H1 (cell line): ENCODE measurements around the gene BTBD7. TPM values are rescaled to one million over a fixed set of nuclear protein-coding genes. Genes with fewer than 3 reads are reported as not detected.

Experiments used
- CTCF ChIA-PET: fragments of 300-600 bp; sonication (Branson Sonifier 250); formaldehyde crosslinking; loops from one replicate; lab custom pipeline; 2021; ENCODE audit not compliant: partially characterized antibody; lab: Charles Lee
- POLR2A ChIA-PET: fragments of 300-600 bp; sonication (Branson Sonifier 250); formaldehyde crosslinking; loops from one replicate; lab custom pipeline; 2021; ENCODE audit warnings: inconsistent platforms; ENCODE audit not compliant: partially characterized antibody; lab: Charles Lee
- DNase-seq, 2 experiments: peaks; one replicate each; pipeline versions ENCODE4 v3.0.0 to v3.0.0-alpha.2; 2010 to 2022; ENCODE audit warnings: low spot score in 2 of 2, low read depth in 1 of 2, mixed read lengths in 1 of 2
- FAIRE-seq: peaks from 2 replicates; lab custom pipeline; 2011; peaks lifted over from hg19 to GRCh38; lab: Jason Lieb, UNC
- H2AFZ ChIP-seq: 2 replicates; pipeline ENCODE4 v1.8.1; 2012; ENCODE audit warnings: low read length, inconsistent platforms
- H2AK5ac ChIP-seq: 2 replicates; pipeline ENCODE4 v1.6.1; 2013; ENCODE audit warnings: low read depth, low read length
- H2BK120ac ChIP-seq: replicated peaks from 2 replicates; pipeline ENCODE3; 2013; ENCODE audit warnings: low read depth, low read length, inconsistent platforms
- H2BK12ac ChIP-seq: 2 replicates; pipeline ENCODE4 v1.6.1; 2013; ENCODE audit warnings: low read depth, low read length
- H2BK15ac ChIP-seq: 2 replicates; pipeline ENCODE4 v1.6.1; 2013; ENCODE audit warnings: low read length
- H2BK20ac ChIP-seq: 2 replicates; pipeline ENCODE4 v1.6.1; 2013; ENCODE audit warnings: low read length
- H2BK5ac ChIP-seq: 2 replicates; pipeline ENCODE4 v1.6.1; 2013; ENCODE audit warnings: low read depth, low read length
- H3K14ac ChIP-seq: 2 replicates; pipeline ENCODE4 v1.6.1; 2013; ENCODE audit warnings: inconsistent platforms; ENCODE audit not compliant: insufficient read length
- H3K18ac ChIP-seq: 2 replicates; pipeline ENCODE4 v1.6.1; 2013; ENCODE audit warnings: low read length; ENCODE audit errors: extremely low read depth
- H3K23ac ChIP-seq: 2 replicates; pipeline ENCODE4 v1.6.1; 2013; ENCODE audit warnings: inconsistent platforms; ENCODE audit not compliant: insufficient read length
- H3K23me2 ChIP-seq: 2 replicates; pipeline ENCODE4 v1.6.1; 2013; ENCODE audit warnings: low read depth, low read length
- H3K27ac ChIP-seq: 2 replicates; pipeline ENCODE4 v1.6.1; 2011; ENCODE audit warnings: low read depth, low read length, inconsistent platforms
- H3K27me3 ChIP-seq, 4 experiments: replicated peaks in 1 of 4; 1 replicate in 1 of 4; 2 replicates in 3 of 4; pipeline versions ENCODE4 v1.6.1 to v1.8.1; 2011 to 2013; ENCODE audit warnings: low read length in 3 of 4, mild to moderate bottlenecking in 3 of 4, inconsistent platforms in 2 of 4, mixed read lengths in 2 of 4, moderate library complexity in 1 of 4; ENCODE audit not compliant: control insufficient read depth in 3 of 4, insufficient read depth in 3 of 4; ENCODE audit errors: extremely low read depth in 1 of 4
- H3K36me3 ChIP-seq, 4 experiments: 2 replicates each; pipeline versions ENCODE4 v1.6.1 to v1.8.1; 2011 to 2013; ENCODE audit warnings: mild to moderate bottlenecking in 4 of 4, low read length in 3 of 4, moderate library complexity in 2 of 4, control low read depth in 1 of 4, inconsistent platforms in 1 of 4; ENCODE audit not compliant: insufficient read depth in 4 of 4, control insufficient read depth in 2 of 4
- H3K4ac ChIP-seq: replicated peaks from 2 replicates; pipeline ENCODE3; 2013; ENCODE audit warnings: low read length, low read depth, mixed read lengths, inconsistent platforms; ENCODE audit not compliant: insufficient read length
- H3K4me1 ChIP-seq, 4 experiments: replicated peaks in 1 of 4; 1 replicate in 1 of 4; 2 replicates in 3 of 4; pipeline versions ENCODE4 v1.6.1 to v1.8.1; 2011 to 2013; ENCODE audit warnings: low read length in 3 of 4, inconsistent platforms in 2 of 4, mixed read lengths in 1 of 4; ENCODE audit not compliant: insufficient read depth in 4 of 4, control insufficient read depth in 3 of 4
- H3K4me2 ChIP-seq, 2 experiments: 2 replicates each; pipeline versions ENCODE4 v1.6.1 to v1.8.1; 2011 to 2013; ENCODE audit warnings: low read depth in 2 of 2, low read length in 2 of 2, control low read depth in 1 of 2, inconsistent platforms in 1 of 2, mild to moderate bottlenecking in 1 of 2; ENCODE audit not compliant: insufficient read depth in 1 of 2
- H3K4me3 ChIP-seq, 4 experiments: fragments of 200-600, 300-600 bp in 1 of 4; sonication (generic), shearing (Covaris generic), sonication (Bioruptor Twin) in 1 of 4; 2 replicates each; pipeline versions ENCODE4 v1.5.1 to v1.8.1; 2011 to 2016; ENCODE audit warnings: low read length in 4 of 4, low read depth in 3 of 4, control low read depth in 2 of 4, inconsistent platforms in 2 of 4, mild to moderate bottlenecking in 2 of 4, mixed read lengths in 1 of 4, moderate library complexity in 1 of 4; ENCODE audit not compliant: insufficient read depth in 2 of 4; ENCODE audit errors: extremely low read depth in 1 of 4
- H3K56ac ChIP-seq: replicated peaks from 2 replicates; pipeline ENCODE3; 2013; ENCODE audit warnings: low read depth, mild to moderate bottlenecking, mixed read lengths, low read length, inconsistent platforms; ENCODE audit not compliant: insufficient read length
- H3K79me1 ChIP-seq: 2 replicates; pipeline ENCODE4 v1.6.1; 2013; ENCODE audit warnings: low read depth, low read length, control low read depth
- H3K79me2 ChIP-seq, 2 experiments: 2 replicates each; pipeline versions ENCODE4 v1.6.1 to v1.8.1; 2012 to 2013; ENCODE audit warnings: low read length in 2 of 2, mild to moderate bottlenecking in 2 of 2, inconsistent platforms in 1 of 2; ENCODE audit not compliant: insufficient read depth in 2 of 2, control insufficient read depth in 1 of 2
- H3K9ac ChIP-seq, 4 experiments: replicated peaks in 1 of 4; 1 replicate in 1 of 4; 2 replicates in 3 of 4; pipeline versions ENCODE4 v1.6.1 to v1.8.1; 2011 to 2013; ENCODE audit warnings: low read depth in 3 of 4, low read length in 3 of 4, control low read depth in 2 of 4, mild to moderate bottlenecking in 2 of 4, moderate library complexity in 2 of 4, inconsistent platforms in 1 of 4; ENCODE audit errors: extremely low read depth in 1 of 4
- H3K9me3 ChIP-seq, 2 experiments: 2 replicates each; pipeline versions ENCODE4 v1.6.1 to v1.8.1; 2012 to 2013; ENCODE audit warnings: mild to moderate bottlenecking in 2 of 2, moderate library complexity in 2 of 2, control low read depth in 1 of 2, inconsistent platforms in 1 of 2, low read depth in 1 of 2, low read length in 1 of 2, mixed read lengths in 1 of 2; ENCODE audit not compliant: insufficient read depth in 2 of 2
- H4K20me1 ChIP-seq, 2 experiments: replicated peaks in 1 of 2; 2 replicates each; pipeline versions ENCODE3 to v1.8.1; 2011 to 2013; ENCODE audit warnings: inconsistent platforms in 2 of 2, low read length in 2 of 2, mild to moderate bottlenecking in 1 of 2; ENCODE audit not compliant: insufficient read depth in 2 of 2, control insufficient read depth in 1 of 2
- H4K5ac ChIP-seq: 2 replicates; pipeline ENCODE4 v1.6.1; 2013; ENCODE audit warnings: low read length, low read depth, mixed read lengths, inconsistent platforms; ENCODE audit not compliant: insufficient read length
- H4K8ac ChIP-seq: 2 replicates; pipeline ENCODE4 v1.8.0; 2013; ENCODE audit warnings: mild to moderate bottlenecking, moderate library complexity, low read length, inconsistent platforms; ENCODE audit not compliant: insufficient read depth; ENCODE audit errors: extremely low read depth
- H4K91ac ChIP-seq: replicated peaks from 2 replicates; pipeline ENCODE3; 2013; ENCODE audit warnings: low read length, mixed read lengths, inconsistent platforms; ENCODE audit not compliant: insufficient read length
- ASH2L ChIP-seq: fragments of 200-600, 300-600 bp; sonication (generic); IDR thresholded peaks from one replicate; pipeline ENCODE4 v1.7.1; 2017; ENCODE audit warnings: low read length
- ATF2 ChIP-seq: IDR thresholded peaks from 2 replicates; pipeline ENCODE4 v1.6.1; 2012; ENCODE audit warnings: low read length, inconsistent platforms
- BACH1 ChIP-seq: IDR thresholded peaks from 2 replicates; pipeline ENCODE4 v1.6.1; 2012; ENCODE audit warnings: low read length, improper control_type of control experiment
- CHD1 ChIP-seq: IDR thresholded peaks from 2 replicates; pipeline ENCODE4 v1.6.1; 2012; ENCODE audit warnings: low read depth, low read length, improper control_type of control experiment
- E2F6 ChIP-seq: IDR thresholded peaks from 2 replicates; pipeline ENCODE4 v1.6.1; 2012; ENCODE audit warnings: inconsistent platforms
- HDAC2 ChIP-seq, 2 experiments: fragments of 300-600 bp in 1 of 2; sonication (generic) in 1 of 2; IDR thresholded peaks; 2 replicates each; pipeline ENCODE4 v1.6.1; 2011 to 2012; ENCODE audit warnings: low read depth in 2 of 2, low read length in 2 of 2, mild to moderate bottlenecking in 2 of 2, moderate library complexity in 2 of 2, borderline replicate concordance in 1 of 2, inconsistent platforms in 1 of 2
- JUN ChIP-seq: IDR thresholded peaks from 2 replicates; pipeline ENCODE4 v1.6.1; 2011; ENCODE audit warnings: low read depth, mild to moderate bottlenecking, improper control_type of control experiment, low read length
- KDM5A ChIP-seq: fragments of 200-600 bp; IDR thresholded peaks from 2 replicates; pipeline ENCODE4 v1.7.1; 2012; ENCODE audit warnings: mild to moderate bottlenecking, low read length, inconsistent platforms, mixed read lengths
- PHF8 ChIP-seq: fragments of 200-600 bp; sonication (generic); conservative IDR thresholded peaks from 2 replicates; pipeline ENCODE4 v1.7.1; 2012; ENCODE audit warnings: low read depth, mild to moderate bottlenecking, inconsistent platforms, low read length, moderate library complexity
- SIX5 ChIP-seq: IDR thresholded peaks from 2 replicates; pipeline ENCODE4 v1.6.1; 2011; ENCODE audit warnings: mild to moderate bottlenecking, low read depth, low read length
- TAF7 ChIP-seq: optimal IDR thresholded peaks from 2 replicates; pipeline ENCODE3; 2011; ENCODE audit warnings: low read depth, mild to moderate bottlenecking, inconsistent platforms, low read length, moderate library complexity, borderline replicate concordance
- WGBS, 2 experiments: shearing (Covaris generic) in 1 of 2; methylation state at CpG; one replicate each; pipeline versions ENCODE4 v1.1.6 to v1.1.7; 2013 to 2015; ENCODE audit warnings: low lambda C conversion rate in 2 of 2, mixed read lengths in 2 of 2, inconsistent platforms in 1 of 2, low coverage in 1 of 2, missing lambda C conversion rate in 1 of 2; ENCODE audit not compliant: insufficient replicate concordance in 2 of 2, insufficient coverage in 1 of 2, insufficient read length in 1 of 2; ENCODE audit errors: extremely low coverage in 1 of 2, missing lambda C conversion rate in 1 of 2; 5-methylcytosine and 5-hydroxymethylcytosine counted together
- polyA plus RNA-seq, 7 experiments: library from polyadenylated mRNA; depleted of rRNA in 3 of 7; stranded (reverse) in 5 of 7; unstranded in 2 of 7; fragments of >200 nt in 5 of 7; fragments of 200-250 nt in 2 of 7; gene quantifications; 1 replicate in 5 of 7; 2 replicates in 1 of 7; 4 replicates in 1 of 7; pipeline versions ENCODE4 v1.2.1 to v1.2.3, GENCODE V29; 2011 to 2013; ENCODE audit warnings: missing spikeins in 2 of 7, mixed read lengths in 2 of 7
- total RNA-seq: library from RNA; stranded (reverse); fragmentation: NEBNext Ultra II Directional; extraction: Animal tissue kit (Norgen Biotek cat#: 25700); gene quantifications from 2 replicates; pipeline ENCODE4 v1.2.1, GENCODE V29; 2021

BTBD7 gene
- total and polyA plus RNA-seq, 2 of the 8 experiments (the other 6 are each of a cell fraction or from before 2014, with no cell fraction given) = 12.1 to 46.1 TPM

GRCh38 chr14:93240678-93241000 is 92.2 kb downstream of the BTBD7 start:
- H3K9ac ChIP-seq = no peak overlapping the region
- H3K9me3 ChIP-seq = no peaks in the 10 kb centered on the region
- no peak for FAIRE-seq
- ChIA-PET CTCF (interaction anchor here (1.1 to 2.7 kb wide), 2 partner anchors 295 to 301 kb away, joined by 4 to 12 read pairs; no protein-coding TSS in a partner anchor), POLR2A (interaction anchor here (0.6 kb wide), 1 partner anchor 29 kb away, joined by 5 read pairs; no protein-coding TSS in a partner anchor)
- H3K27ac ChIP-seq = no peak overlapping the region
- no peak overlapping the region for H3K4ac ChIP-seq
- TF ChIP-seq ASH2L (no peak), JUN (no peak), KDM5A (no peak), TAF7 (no peak), PHF8 (no peak), E2F6 (no peak), SIX5 (no peak), ATF2 (no peak), HDAC2 (IDR thresholded peaks at IDR 0.05; ENCODE audit: borderline replicate concordance in 1 of 2, low read depth in 2 of 2, low read length in 2 of 2) (no peak), BACH1 (no peak), CHD1 (no peak)
- no peak overlapping the region for H3K23ac ChIP-seq
- no peaks in the 10 kb centered on the region for H3K4me1 ChIP-seq
- no peak overlapping the region for H3K14ac ChIP-seq
- H4K91ac ChIP-seq = no peak overlapping the region
- no peaks in the 10 kb centered on the region for H3K79me1 ChIP-seq
- WGBS, 2 experiments = 94% methylated on average over 3 of the region's 3 CpGs; no CpG with 5 or more reads in 1 of the 2 experiments
- H3K18ac ChIP-seq = no peak overlapping the region
- no peaks in the 10 kb centered on the region for H3K27me3 ChIP-seq
- no peak overlapping the region for H2BK120ac ChIP-seq
- H3K23me2 ChIP-seq = no peaks in the 10 kb centered on the region
- no peaks in the 10 kb centered on the region for H4K20me1 ChIP-seq
- peaks cover 2 to 31% (median 17%) of the 10 kb centered on the region in 4 experiments; a peak in 7 of 8 replicates for H3K36me3 ChIP-seq
- DNase-seq = no peak
- no peak overlapping the region for H3K4me2 ChIP-seq
- H4K8ac ChIP-seq = no peak overlapping the region
- no peak overlapping the region for H2BK5ac ChIP-seq
- H3K56ac ChIP-seq = no peak overlapping the region
- H3K4me3 ChIP-seq = no peak overlapping the region
- no peaks in the 10 kb centered on the region for H3K79me2 ChIP-seq
- H2AFZ ChIP-seq = no peak overlapping the region
- H2AK5ac ChIP-seq = no peak overlapping the region
- no peak overlapping the region for H2BK15ac ChIP-seq
- no peak overlapping the region for H2BK12ac ChIP-seq
- H4K5ac ChIP-seq = no peak overlapping the region
- H2BK20ac ChIP-seq = no peak overlapping the region
